GM20431 (cell line): ENCODE data around the gene CANX.
"Not testable (repeated sequence)": the region's sequence is repeated elsewhere in the genome, so short reads cannot be mapped to it uniquely, and the experiment has no call there.

Experiments
- in situ Hi-C: fragments of 300-500 bp; cut with MseI, MboI; formaldehyde crosslinking; loops from one replicate; pipeline ENCODE4 v1.15.0; 2020; ENCODE audit warnings: low sequenced_read_pairs; ENCODE audit not compliant: unreplicated experiment

Gene CANX, protein sequence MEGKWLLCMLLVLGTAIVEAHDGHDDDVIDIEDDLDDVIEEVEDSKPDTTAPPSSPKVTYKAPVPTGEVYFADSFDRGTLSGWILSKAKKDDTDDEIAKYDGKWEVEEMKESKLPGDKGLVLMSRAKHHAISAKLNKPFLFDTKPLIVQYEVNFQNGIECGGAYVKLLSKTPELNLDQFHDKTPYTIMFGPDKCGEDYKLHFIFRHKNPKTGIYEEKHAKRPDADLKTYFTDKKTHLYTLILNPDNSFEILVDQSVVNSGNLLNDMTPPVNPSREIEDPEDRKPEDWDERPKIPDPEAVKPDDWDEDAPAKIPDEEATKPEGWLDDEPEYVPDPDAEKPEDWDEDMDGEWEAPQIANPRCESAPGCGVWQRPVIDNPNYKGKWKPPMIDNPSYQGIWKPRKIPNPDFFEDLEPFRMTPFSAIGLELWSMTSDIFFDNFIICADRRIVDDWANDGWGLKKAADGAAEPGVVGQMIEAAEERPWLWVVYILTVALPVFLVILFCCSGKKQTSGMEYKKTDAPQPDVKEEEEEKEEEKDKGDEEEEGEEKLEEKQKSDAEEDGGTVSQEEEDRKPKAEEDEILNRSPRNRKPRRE

DNA sequence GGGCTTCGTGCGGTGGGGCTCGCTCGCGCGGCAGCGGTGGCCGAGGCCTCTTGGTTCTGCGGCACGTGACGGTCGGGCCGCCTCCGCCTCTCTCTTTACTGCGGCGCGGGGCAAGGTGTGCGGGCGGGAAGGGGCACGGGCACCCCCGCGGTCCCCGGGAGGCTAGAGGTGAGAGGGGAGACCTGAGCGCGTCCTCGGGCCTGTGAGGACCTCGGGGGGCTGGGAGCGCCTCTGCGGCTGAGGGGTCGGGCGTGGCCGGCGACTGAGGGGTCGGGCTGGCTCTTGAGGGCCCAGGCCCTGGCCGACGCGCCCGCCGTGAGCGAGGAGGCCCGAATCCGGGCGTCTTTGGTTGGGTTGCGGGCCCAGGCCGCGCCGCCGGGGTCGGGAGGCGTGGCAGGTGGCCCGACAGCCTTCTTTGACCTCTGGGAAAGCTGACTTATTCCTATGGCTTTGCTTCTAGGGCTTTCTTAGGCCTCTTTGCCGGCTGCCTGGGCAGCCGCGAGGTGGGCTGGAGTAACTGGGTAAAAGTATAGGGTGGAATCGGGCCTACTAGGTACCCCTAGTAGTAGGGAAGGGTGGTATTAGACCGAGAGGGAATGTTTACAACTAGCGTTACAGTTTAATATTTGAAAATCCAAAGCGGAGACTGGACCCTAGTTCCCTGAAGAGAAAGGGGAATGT lies at the start of gene CANX:
Gene CANX (plus strand): TSS at position 33 of the 681 bp plus-strand sequence. CDS start 6,715 bp downstream, outside the sequence.
- in situ Hi-C loops, result no loop called here

DNA sequence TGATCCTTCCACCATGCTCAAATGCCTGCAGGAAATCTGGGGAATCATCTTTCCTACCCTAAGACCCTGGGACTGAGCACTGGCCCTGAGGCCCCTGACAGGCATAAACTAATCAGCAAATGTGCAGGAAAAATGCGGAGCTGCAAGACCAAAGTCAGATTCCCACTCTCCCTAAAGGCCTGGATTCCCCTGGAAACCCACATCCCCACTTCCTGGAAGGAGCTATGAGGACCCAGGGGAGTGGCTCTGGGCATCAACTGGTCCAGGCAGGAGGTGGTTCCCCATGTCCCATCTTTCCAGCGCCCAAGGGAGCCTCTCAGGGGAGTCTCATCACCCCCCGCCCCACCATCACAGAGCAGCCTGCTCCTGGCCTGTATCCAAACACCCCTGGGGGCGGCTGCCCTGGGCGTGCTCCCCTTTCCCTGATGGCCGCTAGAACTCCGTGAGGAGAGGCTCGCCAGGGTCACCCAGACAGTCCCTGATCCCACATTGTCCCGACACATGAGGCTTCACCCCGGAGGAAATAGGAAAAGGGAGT lies 49.5 kb upstream of the CANX start:
- in situ Hi-C loops, result not testable (repeated sequence)

DNA sequence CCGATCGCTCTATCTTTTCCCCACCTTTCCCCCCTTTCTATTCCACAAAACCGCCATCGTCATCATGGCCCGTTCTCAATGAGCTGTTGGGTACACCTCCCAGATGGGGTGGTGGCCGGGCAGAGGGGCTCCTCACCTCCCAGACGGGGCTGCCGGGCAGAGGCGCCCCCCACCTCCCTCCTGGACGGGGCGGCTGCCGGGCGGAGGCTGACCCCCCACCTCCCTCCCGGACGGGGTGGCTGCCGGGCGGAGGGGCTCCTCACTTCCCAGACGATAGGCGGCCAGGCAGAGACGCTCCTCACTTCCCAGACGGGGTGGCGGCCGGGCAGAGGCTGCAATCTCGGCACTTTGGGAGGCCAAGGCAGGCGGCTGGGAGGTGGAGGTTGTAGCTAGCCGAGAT lies 48.5 kb upstream of the CANX start:
- in situ Hi-C loops, result not testable (repeated sequence)

DNA sequence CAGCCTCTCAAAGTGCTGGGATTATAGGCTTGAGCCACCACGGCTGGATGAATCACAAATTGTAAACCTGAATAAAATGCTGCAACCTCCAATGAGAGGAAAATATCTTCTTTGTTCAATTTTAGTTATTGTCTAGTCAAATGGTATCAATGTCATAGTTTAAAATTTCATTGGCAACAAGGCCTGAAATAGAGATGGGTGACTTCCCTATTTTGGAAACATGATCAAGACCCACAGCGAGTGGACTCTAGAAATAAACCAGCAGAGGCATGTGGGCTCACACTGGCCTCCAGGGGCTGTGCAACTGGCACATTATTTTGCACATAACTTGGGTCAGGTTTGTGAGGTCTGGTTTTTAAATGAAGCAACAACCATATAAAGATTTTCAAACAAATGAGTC lies 45.6 kb upstream of the CANX start:
- in situ Hi-C loops, result not testable (repeated sequence)

DNA sequence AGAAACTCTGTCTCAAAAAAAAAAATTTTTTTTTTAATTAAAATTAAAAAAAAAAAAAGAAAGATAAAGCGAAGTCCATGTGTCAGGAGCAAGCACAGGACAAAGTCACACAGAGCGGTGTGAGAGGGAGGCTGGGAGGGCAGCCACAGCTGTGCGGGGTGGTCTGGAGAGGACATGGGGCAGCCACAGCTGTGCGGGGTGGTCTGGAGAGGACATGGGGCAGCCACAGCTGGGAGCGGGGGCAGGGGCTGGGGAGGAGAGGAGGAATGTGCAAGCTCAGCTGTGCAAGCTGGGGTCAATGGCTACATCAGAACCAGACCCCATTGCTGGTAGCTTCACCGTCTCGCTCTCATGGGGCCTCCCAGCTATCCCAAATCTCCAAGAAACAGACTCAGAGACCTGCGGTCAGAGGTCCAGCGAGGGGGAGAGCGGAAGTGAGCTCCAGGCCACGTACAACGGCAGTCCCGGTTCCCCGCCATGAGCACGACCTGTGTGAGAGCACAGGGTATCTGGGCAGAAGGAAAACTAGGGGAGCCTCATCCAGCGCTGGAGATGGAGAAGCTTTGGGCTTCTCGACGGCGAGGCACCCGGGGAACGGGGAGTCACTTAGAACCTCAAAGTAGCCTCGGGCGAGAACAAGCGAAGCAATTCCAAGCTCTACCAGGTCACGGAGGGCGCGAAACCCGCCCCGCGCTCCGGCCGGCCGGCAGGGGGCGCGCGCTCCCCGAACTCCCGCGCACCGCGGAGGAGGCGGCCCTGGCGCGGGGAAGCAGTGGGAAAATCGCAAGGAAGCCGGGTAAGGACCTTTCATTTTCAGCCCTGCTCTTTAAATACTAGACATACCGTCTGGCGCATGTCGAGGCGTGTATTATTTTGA lies 41.2 kb upstream of the CANX start:
- in situ Hi-C loops, result not testable (repeated sequence)

DNA sequence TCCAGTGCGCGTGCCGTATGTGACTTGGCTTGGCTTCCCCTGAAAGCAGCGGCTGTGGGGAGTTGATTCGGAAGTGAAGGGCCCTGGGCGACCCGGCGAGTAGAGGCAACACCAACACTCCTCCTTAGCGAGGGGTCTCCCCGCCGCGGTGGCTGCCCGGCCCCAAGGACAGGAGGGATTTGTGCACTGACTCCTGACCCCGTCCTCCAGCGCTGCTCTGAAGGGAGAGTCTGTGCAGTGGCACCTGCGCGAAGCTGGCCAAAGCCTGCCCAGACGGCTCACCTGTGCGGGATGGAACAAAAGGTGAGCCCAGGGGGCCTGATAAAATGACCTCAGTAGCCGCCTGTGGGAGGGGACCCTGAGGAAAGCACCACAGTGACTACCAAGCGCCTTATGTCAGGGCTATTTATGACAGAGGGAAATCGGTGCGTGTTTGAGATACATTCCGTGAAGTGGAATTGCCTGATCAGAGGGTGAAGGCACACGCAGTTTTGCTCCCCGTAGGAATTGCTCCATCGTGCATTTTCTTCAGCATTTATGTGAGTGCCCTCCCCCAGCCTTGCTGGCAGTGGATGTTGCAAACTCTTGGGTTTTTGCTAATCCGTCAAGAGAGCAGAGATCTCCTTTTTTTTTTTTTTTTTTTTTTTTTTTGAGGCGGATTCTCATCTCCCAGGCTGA lies 40.4 kb upstream of the CANX start:
- in situ Hi-C loops, result not testable (repeated sequence)

DNA sequence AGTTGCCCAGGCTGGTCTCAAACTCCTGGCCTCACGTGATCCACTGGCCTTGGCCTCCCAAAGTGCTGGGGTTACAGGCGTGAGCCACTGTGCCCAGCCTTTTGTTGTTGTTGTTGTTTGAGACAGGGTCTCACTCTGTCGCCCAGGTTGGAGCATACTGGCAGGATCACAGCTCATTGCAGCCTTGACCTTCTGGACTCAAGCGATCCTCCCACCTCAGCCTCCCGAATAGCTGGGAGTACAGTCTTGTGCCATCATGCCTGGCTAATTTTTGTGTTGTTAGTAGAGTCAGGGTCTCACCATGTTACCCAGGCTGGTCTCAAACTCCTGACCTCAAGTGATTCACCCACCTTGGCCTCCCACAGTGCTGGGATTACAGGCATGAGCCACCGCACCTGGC lies 37.1 kb upstream of the CANX start:
- in situ Hi-C loops, result not testable (repeated sequence)

DNA sequence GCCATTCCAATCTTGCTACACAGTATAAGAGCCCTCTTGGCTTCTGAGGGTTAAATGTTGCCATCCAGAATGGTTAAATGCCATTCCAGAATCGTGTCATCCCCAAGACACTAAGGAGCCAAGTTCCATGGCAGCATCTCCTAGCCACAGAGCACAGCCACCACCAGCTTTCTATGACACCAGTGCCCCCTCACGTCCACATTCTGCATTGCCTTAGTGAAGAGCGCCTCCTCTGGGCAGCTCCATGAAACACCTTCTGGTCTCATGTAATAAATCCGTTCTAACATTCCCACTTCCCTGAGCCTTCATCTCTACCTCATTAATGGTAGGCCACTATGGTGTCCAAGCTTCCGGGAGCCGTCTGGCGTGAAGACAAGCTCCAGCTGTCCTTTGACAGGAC lies 30.4 kb upstream of the CANX start:
- in situ Hi-C loops, result no loop called here

DNA sequence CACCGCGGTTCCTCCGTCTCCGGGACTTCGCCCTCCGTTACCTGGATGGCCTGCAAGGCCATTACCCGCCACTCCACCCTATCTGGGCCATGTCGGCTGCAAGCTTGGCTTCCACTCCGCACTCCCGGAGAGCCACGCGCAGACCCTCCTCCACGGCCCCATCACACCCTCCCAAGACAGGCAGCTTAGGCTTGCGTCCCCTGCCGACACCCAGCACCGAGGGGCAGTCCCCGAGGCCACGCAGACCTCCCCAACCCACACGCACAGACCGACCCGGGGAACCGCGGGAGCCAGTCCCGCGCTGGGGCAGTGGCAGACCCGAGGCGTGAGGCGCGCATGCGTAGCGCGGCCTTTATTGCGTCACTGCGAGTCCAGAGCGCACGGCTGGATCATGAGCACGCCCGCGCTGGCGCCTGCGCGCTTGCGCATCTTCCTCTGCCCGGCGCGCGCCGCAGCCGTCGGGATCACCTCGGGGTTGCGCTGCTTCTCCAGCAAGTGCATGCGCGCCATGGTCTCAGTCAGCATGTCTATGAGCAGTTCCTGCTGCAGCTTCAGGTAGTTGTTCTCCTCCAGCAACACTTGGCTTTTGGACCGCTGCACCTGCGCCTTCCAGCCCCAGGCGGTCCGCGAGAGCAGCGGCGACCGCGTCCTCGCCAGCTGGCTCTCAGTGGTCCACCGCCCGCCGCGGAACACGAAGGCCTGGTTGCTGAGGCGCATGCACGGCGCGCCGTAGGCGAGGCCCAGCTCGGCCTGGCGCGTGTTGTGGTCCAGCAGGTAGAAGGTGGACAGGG lies 20.3 kb upstream of the CANX start:
- in situ Hi-C loops, result no loop called here

DNA sequence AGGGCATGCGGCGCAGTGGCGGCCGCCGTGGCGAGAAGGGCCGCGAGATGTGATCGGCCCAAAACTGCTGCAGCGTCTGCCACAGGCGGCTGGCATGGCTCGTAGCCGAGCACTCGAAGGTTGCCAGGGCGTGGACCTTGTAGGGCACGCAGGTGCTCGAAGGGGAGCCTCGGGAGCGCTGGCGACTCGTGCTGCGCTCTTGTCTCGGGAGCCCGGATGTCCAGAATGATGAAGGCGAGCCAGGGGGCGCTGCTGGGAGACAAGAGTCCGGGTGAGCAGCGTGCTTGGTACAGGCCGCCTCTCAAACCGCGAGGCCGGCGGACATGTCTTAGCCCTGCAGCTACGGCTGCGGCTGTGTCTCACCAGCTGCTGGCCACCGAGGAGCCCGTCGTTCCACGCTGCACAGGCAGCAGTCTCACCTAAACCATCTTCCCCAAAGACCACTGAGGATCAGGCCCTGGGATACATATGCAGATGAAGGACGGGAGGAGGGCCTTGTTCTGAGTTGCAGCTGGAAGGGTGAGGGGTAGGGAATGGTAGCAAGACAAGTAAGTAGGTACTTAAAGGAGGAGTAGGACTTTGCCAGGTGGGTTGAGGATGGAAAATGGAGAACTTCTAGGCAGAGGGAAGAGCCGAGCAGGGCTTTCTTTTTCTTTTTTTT lies 19.6 kb upstream of the CANX start:
- in situ Hi-C loops, result no loop called here

DNA sequence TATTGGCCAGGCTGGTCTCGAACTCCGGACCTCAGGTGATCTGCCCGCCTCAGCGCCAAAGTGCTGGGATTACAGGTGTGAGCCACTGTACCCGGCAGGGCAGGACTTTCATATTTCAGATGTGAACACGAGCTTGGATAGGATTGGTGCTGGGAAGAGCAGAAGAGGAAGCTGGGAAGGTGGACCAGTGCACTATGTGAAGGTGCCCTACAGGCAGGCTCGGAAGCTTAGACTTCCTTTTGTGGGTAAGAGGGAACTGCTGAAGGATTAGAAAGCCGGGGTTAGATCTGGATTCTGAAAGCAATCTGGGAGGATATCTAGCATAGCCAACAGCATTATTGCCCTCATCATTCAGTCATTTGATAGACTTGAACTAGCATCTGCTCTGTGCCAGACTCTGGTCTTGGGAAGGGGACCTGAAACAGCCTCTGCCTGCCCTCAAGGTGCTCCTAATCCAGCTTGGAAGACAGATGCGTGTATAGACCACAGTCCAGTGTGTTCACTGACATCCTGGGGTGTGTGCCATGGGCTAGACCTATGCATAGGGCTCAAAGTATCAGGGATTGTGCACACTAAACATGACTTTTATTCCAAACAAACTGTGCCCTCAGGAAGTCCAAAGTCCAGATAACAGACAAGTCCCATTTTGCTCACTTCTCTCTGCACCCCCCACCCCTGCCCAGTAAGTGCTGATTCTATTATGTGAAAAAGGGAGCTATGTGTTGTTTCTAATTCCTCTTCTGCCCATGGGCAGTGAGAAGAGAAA lies 18.6 kb upstream of the CANX start:
- in situ Hi-C loops, result no loop called here

DNA sequence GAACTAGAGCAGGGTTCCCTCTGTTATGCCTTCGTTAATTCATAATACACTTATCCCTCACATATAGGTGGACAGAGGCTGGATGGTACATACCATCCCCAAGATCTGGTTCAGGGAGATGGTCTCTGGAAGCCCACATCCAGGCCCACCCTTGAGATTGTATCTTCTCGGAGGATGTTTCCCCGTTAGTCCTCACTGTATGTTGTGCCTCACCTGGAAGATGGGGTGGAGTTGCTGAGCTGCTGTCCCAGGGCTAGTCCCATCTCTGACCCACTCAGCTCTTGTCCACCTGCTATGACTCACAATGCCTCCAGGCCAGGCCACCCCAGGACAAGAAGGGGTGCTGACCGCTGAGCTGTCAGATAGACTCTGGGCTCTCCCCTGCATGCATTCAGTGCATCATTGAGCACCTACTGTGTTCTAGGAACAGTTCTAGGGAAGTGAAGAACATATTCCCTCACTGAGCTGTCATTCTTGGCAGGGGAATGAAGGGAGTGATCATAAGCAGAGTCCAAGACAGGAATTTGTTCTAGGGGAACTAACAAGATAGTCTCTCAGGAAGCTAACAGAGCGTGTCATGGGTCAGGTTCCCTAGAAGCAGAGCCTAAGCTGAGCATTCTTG lies 17.9 kb upstream of the CANX start, which contains the start of gene CBY3:
Gene CBY3 (minus strand): TSS at position 255 of the 622 bp plus-strand sequence. CDS start 116 bp downstream, at position 139.
- in situ Hi-C loops, result no loop called here

DNA sequence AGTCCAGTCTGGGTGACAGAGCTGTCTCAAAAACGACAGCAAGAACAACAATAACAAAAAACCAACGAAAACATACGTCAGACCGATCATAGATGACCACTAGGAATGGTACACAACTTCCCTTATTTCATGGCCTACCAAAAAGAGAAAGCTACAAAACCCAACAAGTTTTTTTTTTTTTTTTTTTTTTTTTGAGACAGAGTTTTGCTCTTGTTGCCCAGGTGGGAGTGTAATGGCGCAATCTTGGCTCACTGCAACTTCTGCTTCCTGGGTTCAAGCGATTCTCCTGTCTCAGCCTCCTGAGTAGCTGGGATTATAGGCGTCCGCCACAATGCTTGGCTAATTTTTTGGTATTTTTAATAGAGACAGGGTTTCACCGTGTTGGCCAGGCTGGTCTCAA lies 9.6 kb upstream of the CANX start:
- in situ Hi-C loops, result not testable (repeated sequence)

DNA sequence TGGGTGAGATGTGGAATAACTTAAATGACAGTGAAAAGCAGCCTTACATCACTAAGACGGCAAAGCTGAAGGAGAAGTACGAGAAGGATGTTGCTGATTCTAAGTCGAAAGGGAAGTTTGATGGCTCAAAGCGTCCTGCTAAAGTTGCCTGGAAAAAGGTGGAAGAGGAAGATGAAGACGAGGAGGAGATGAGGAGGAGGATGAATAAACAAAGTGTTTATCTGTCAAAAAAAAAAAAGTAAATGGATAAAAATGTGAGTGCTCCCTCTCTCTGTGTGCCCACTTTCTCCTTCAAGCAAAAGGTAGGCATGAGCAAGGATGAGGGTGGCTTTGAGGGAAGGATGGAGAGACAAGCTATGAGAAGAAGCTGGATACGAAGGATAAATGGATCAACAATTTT lies 4.2 kb upstream of the CANX start:
- in situ Hi-C loops, result no loop called here

DNA sequence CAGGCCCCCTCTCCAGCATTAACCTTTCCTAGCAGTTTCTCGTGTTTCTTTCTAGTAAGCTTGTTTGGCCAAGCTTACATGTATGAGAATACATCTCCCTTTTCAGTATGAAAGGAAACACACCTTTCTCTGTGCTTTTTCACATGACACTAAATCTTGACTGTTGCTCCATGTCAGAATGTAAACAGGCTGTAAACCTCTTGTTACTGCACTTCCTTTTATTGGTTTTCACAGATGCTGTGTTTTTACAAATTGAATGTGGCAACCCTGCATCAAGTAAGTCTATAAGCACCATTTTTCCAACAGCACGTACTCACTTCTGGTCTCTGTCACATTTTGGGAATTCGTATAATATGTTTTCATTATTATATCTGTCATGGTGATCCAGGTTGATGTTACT lies 2.2 kb upstream of the CANX start:
- in situ Hi-C loops, result no loop called here

DNA sequence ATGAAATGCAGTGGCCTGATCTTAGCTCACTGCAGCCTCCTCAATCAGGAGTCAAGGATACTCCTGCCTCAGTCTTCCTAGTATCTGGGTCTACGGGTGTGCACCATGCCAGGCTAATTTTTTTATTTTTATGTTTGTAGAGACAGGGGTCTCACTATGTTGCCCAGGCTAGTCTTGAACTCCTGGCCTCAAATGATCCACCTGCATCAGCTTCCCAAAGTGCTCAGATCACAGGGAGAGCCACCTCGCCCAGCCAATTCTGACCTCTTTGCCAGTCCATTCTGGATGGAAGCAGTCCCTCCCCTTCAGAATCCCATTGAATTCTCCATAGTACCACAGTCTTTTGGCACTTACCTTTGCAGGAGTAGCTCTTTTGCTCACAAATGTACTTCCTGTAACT lies 1.7 kb upstream of the CANX start:
- in situ Hi-C loops, result no loop called here

DNA sequence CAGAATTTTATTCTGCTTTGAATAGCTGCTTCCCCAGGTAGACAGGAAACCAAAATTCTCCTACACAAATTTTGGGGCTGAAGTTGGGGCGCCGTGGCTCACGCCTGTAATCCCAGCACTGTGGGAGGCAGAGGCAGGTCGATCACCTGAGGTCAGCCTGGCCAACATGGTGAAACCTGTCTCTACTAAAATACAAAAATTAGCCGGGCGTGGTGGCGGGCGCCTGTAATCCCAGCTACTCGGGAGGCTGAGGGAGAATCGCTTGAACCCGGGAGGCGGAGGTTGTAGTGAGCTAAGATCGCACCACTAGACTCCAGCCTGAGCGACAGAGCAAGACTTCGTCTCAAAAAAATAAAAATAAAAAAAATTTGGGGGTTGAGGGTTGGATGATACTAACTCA lies 1.2 kb upstream of the CANX start:
- in situ Hi-C loops, result not testable (repeated sequence)
